ENCODE data around the gene ZNHIT1. TPM values are rescaled to one million over a fixed set of nuclear protein-coding genes. Genes with fewer than 3 reads are reported as not detected.
"Not testable (repeated sequence)": the region's sequence is repeated elsewhere in the genome, so short reads cannot be mapped to it uniquely, and the experiment has no call there.

ZNHIT1 gene
- total RNA-seq, 4 donors from 2014 or later: 54.6 to 113 (median 77.1) TPM

GRCh38 chr7:101186844-101187428 lies 31.0 kb upstream of the ZNHIT1 start:
- TF ChIP-seq CTCF (IDR thresholded peaks at IDR 0.05): no peak
- DNase-seq (ENCODE audit: low spot score) (no peak), ATAC-seq (ENCODE audit: low FRiP score) (no peak)

GRCh38 chr7:101189109-101189508 lies 28.9 kb upstream of the ZNHIT1 start:
- ATAC-seq (ENCODE audit: low FRiP score): no peak

GRCh38 chr7:101195884-101196283 lies 22.1 kb upstream of the ZNHIT1 start:
- TF ChIP-seq CTCF (IDR thresholded peaks at IDR 0.05): no peak
- DNase-seq (ENCODE audit: low spot score) (no peak), ATAC-seq (ENCODE audit: low FRiP score) (no peak)

More at GRCh38 chr7:101189109-101189508, 28.9 kb upstream of the ZNHIT1 start:
- no peak for DNase-seq (ENCODE audit: low spot score)
- no peak for TF ChIP-seq CTCF (IDR thresholded peaks at IDR 0.05)

GRCh38 chr7:101197991-101198390 lies 20.0 kb upstream of the ZNHIT1 start:
- DNase-seq (ENCODE audit: low spot score) (no peak), ATAC-seq (ENCODE audit: low FRiP score) (no peak)
- no peak for TF ChIP-seq CTCF (IDR thresholded peaks at IDR 0.05)

- ATAC-seq (ENCODE audit: low FRiP score): no peak
- no peak for TF ChIP-seq CTCF (IDR thresholded peaks at IDR 0.05)
- no peak for DNase-seq (ENCODE audit: low spot score)
These were observed 19.5 kb upstream of the ZNHIT1 start for GRCh38 chr7:101198476-101198875.

GRCh38 chr7:101199522-101199921 lies 18.4 kb upstream of the ZNHIT1 start:
- DNase-seq (ENCODE audit: low spot score); ATAC-seq (ENCODE audit: low FRiP score): not testable (repeated sequence)

GRCh38 chr7:101200504-101200861 lies 17.5 kb upstream of the ZNHIT1 start:
- TF ChIP-seq CTCF (IDR thresholded peaks at IDR 0.05): no peak
- ATAC-seq (ENCODE audit: low FRiP score) (no peak), DNase-seq (ENCODE audit: low spot score) (no peak)

Data from omental fat pad (tissue), 4 donors.